ENCODE data around the gene CNR1. TPM values are rescaled to one million over a fixed set of nuclear protein-coding genes. Genes with fewer than 3 reads are reported as not detected.

Gene CNR1
- total RNA-seq, 1 experiment from 2014 or later = not detected

- TF ChIP-seq, protein P1, sequence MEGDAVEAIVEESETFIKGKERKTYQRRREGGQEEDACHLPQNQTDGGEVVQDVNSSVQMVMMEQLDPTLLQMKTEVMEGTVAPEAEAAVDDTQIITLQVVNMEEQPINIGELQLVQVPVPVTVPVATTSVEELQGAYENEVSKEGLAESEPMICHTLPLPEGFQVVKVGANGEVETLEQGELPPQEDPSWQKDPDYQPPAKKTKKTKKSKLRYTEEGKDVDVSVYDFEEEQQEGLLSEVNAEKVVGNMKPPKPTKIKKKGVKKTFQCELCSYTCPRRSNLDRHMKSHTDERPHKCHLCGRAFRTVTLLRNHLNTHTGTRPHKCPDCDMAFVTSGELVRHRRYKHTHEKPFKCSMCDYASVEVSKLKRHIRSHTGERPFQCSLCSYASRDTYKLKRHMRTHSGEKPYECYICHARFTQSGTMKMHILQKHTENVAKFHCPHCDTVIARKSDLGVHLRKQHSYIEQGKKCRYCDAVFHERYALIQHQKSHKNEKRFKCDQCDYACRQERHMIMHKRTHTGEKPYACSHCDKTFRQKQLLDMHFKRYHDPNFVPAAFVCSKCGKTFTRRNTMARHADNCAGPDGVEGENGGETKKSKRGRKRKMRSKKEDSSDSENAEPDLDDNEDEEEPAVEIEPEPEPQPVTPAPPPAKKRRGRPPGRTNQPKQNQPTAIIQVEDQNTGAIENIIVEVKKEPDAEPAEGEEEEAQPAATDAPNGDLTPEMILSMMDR (IDR thresholded peaks at IDR 0.05 in 2 of 3, conservative IDR thresholded peaks at IDR 0.05 in 1 of 3; ENCODE audit: borderline replicate concordance in 1 of 3, insufficient read depth in 1 of 3, low read depth in 2 of 3, low read length in 2 of 3) = no peak
- TF ChIP-seq EGR1 (IDR thresholded peaks at IDR 0.05; ENCODE audit: low read depth) (no peak), CEBPB (IDR thresholded peaks at IDR 0.05; ENCODE audit: low read depth) (no peak)
Observed at GRCh38 chr6:88144637-88145297, 21.4 kb downstream of the CNR1 start (continued).

- no peaks in the 10 kb centered on the region for H4K20me1 ChIP-seq (ENCODE audit: insufficient read depth)
- no peak overlapping the region for H3K27ac ChIP-seq (ENCODE audit: low read depth, low read length)
- H3K4me3 ChIP-seq (replicated peaks in 1 of 2; ENCODE audit: low read depth in 1 of 2, low read length in 2 of 2) = no peak overlapping the region
- H3K9me2 ChIP-seq (ENCODE audit: insufficient read depth) = no peaks in the 10 kb centered on the region
- no peak for ATAC-seq
- no peaks in the 10 kb centered on the region for H3K79me2 ChIP-seq (ENCODE audit: insufficient read depth, low read length)
- H3K9ac ChIP-seq (ENCODE audit: low read length) = no peak overlapping the region
- RAD21 ChIA-PET (ENCODE audit: low non-redundant PET in 1 of 2, low total read pairs in 2 of 2, uncharacterized antibody in 2 of 2, unreplicated experiment in 2 of 2) = no interaction called here
- H3K4me1 ChIP-seq (ENCODE audit: control insufficient read depth in 1 of 2, insufficient read depth in 2 of 2, low read length in 2 of 2) = no peaks in the 10 kb centered on the region
- H2AFZ ChIP-seq (ENCODE audit: low read depth, low read length, poor library complexity, severe bottlenecking) = no peak overlapping the region
- BruUV-seq (replicated peaks) = no TSS peak
- 0 out of 2 replicates have a peak, but pooled peaks cover 2% of the 10 kb centered on the region for H3K27me3 ChIP-seq (ENCODE audit: insufficient read depth, low read length)
- H3K9me3 ChIP-seq (ENCODE audit: control insufficient read depth in 1 of 2, insufficient read depth in 1 of 2, low read depth in 1 of 2, low read length in 2 of 2) = no peaks in the 10 kb centered on the region
- intact Hi-C loops (cut with micrococcal nuclease) = no loop called here
- POLR2A ChIA-PET = no interaction called here
- no peaks in the 10 kb centered on the region for H3K36me3 ChIP-seq (ENCODE audit: control insufficient read depth in 1 of 2, insufficient read depth in 2 of 2, low read length in 2 of 2)
- no peak overlapping the region for H3K4me2 ChIP-seq (ENCODE audit: low read length)
- CTCF ChIA-PET = no interaction called here
- TF ChIP-seq FOSL1 (IDR thresholded peaks at IDR 0.05; ENCODE audit: low read depth) = no peak
- no peak for TF ChIP-seq RAD21 (IDR thresholded peaks at IDR 0.05; ENCODE audit: low read depth)
- no peak for TF ChIP-seq EGR1 (IDR thresholded peaks at IDR 0.05; ENCODE audit: low read depth)
- no peak for TF ChIP-seq TCF7L2 (IDR thresholded peaks at IDR 0.05; ENCODE audit: borderline replicate concordance, extremely low read depth, insufficient read depth, insufficient read length)
- no peak for TF ChIP-seq ZBTB33 (IDR thresholded peaks at IDR 0.05; ENCODE audit: extremely low read depth, insufficient replicate concordance, low read length)
- TF ChIP-seq, protein P2, sequence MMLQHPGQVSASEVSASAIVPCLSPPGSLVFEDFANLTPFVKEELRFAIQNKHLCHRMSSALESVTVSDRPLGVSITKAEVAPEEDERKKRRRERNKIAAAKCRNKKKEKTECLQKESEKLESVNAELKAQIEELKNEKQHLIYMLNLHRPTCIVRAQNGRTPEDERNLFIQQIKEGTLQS (IDR thresholded peaks at IDR 0.05) = no peak
- no peak for TF ChIP-seq SP1 (IDR thresholded peaks at IDR 0.05; ENCODE audit: low read depth)
- TF ChIP-seq YY1 (IDR thresholded peaks at IDR 0.05; ENCODE audit: extremely low read depth, insufficient replicate concordance, low read depth, low read length) = no peak
- no peak for TF ChIP-seq POLR2AphosphoS5 (IDR thresholded peaks at IDR 0.05; ENCODE audit: low read depth, low read length)
- DNase-seq (ENCODE audit: low read depth, low spot score) = no peak
Observed at GRCh38 chr6:88143421-88144157, 22.6 kb downstream of the CNR1 start.

All from HCT116 (cell line).